IgD-negative memory B cell (primary cell): Measurements from ENCODE around the gene MEGF6. TPM values are rescaled to one million over a fixed set of nuclear protein-coding genes. Genes with fewer than 3 reads are reported as not detected.

ENCODE experiments used
- H3K27ac Mint-ChIP-seq, 3 donors: one replicate each; pipeline ENCODE4 v1.8.0; 2020 to 2022; ENCODE audit warnings: mild to moderate bottlenecking in 3 of 3, mixed read lengths in 3 of 3, moderate library complexity in 1 of 3
- H3K27me3 Mint-ChIP-seq: one replicate; pipeline ENCODE4 v1.8.0; 2021; ENCODE audit warnings: mixed read lengths
- H3K36me3 Mint-ChIP-seq: one replicate; pipeline ENCODE4 v1.8.0; 2020; ENCODE audit warnings: mild to moderate bottlenecking, mixed read lengths
- H3K4me1 Mint-ChIP-seq, 3 donors: one replicate each; pipeline ENCODE4 v1.8.0; 2020 to 2022; ENCODE audit warnings: mixed read lengths in 3 of 3, mild to moderate bottlenecking in 1 of 3
- H3K4me3 Mint-ChIP-seq, 4 donors: one replicate each; pipeline ENCODE4 v1.8.0; 2020 to 2022; ENCODE audit warnings: mild to moderate bottlenecking in 4 of 4, mixed read lengths in 4 of 4, moderate library complexity in 3 of 4
- H3K9me3 Mint-ChIP-seq, 3 donors: one replicate each; pipeline ENCODE4 v1.8.0; 2020 to 2021; ENCODE audit warnings: mixed read lengths in 3 of 3, mild to moderate bottlenecking in 1 of 3
- polyA plus RNA-seq: library from polyadenylated mRNA; unstranded; fragments of 300-500 nt; fragmentation: Illumina TruSeq; gene quantifications from one replicate; pipeline ENCODE4 v1.2.3, GENCODE V29; 2021

MEGF6 gene
- polyA plus RNA-seq, 1 donor from 2014 or later, result 2.3 TPM

GRCh38 chr1:3614755-3615742 lies 3.7 kb upstream of the MEGF6 start:
- H3K9me3 Mint-ChIP-seq, result no peaks in the 10 kb centered on the region
- peaks cover 34% of the 10 kb centered on the region for H3K27me3 Mint-ChIP-seq
- no peaks in the 10 kb centered on the region for H3K36me3 Mint-ChIP-seq
- H3K27ac Mint-ChIP-seq, result no peak overlapping the region
- peaks cover 4 to 8% (median 4%) of the 10 kb centered on the region in 3 donors for H3K4me1 Mint-ChIP-seq
- peak overlapping the region in 1 of 4 donors; percentile 56 for H3K4me3 Mint-ChIP-seq

GRCh38 chr1:3612123-3612522 lies 815 bp upstream of the MEGF6 start:
- Mint-ChIP-seq H3K27me3 (peaks cover 49% of the 10 kb centered on the region), H3K27ac (no peak overlapping the region), H3K36me3 (no peaks in the 10 kb centered on the region), H3K4me3 (peak overlapping the region in 3 of 4 donors; percentile 73 to 86 (median 84)), H3K4me1 (peaks cover 4% of the 10 kb centered on the region in 3 donors), H3K9me3 (no peaks in the 10 kb centered on the region)

- no peaks in the 10 kb centered on the region for H3K9me3 Mint-ChIP-seq
- no peaks in the 10 kb centered on the region for H3K36me3 Mint-ChIP-seq
- H3K4me1 Mint-ChIP-seq, result peaks cover 4% of the 10 kb centered on the region in 3 donors
- peaks cover 43% of the 10 kb centered on the region for H3K27me3 Mint-ChIP-seq
- H3K4me3 Mint-ChIP-seq, result peak overlapping the region; percentile 38 to 87 (median 64)
- H3K27ac Mint-ChIP-seq, result no peak overlapping the region
These were observed 660 bp downstream of the MEGF6 start for GRCh38 chr1:3610527-3611169.

GRCh38 chr1:3609769-3610526 lies 1.4 kb downstream of the MEGF6 start:
- Mint-ChIP-seq H3K9me3 (no peaks in the 10 kb centered on the region), H3K27ac (no peak overlapping the region), H3K27me3 (peaks cover 39% of the 10 kb centered on the region), H3K4me1 (peaks cover 4% of the 10 kb centered on the region in 3 donors), H3K4me3 (peak overlapping the region in 1 of 4 donors; percentile 38), H3K36me3 (no peaks in the 10 kb centered on the region)

- Mint-ChIP-seq H3K4me3 (peak overlapping the region in 1 of 4 donors; percentile 65), H3K36me3 (no peaks in the 10 kb centered on the region), H3K27me3 (peaks cover 33% of the 10 kb centered on the region), H3K27ac (no peak overlapping the region), H3K4me1 (peaks cover 4% of the 10 kb centered on the region in 3 donors), H3K9me3 (no peaks in the 10 kb centered on the region)
These were observed 2.1 kb downstream of the MEGF6 start for GRCh38 chr1:3609016-3609768.

GRCh38 chr1:3608154-3608553 lies 3.2 kb downstream of the MEGF6 start:
- Mint-ChIP-seq H3K4me3 (no peak overlapping the region), H3K27ac (peak overlapping the region in 1 of 3 donors; percentile 33), H3K27me3 (peaks cover 31% of the 10 kb centered on the region), H3K9me3 (no peaks in the 10 kb centered on the region), H3K36me3 (no peaks in the 10 kb centered on the region), H3K4me1 (peaks cover 4% of the 10 kb centered on the region in 3 donors)

GRCh38 chr1:3607703-3608065 lies 3.6 kb downstream of the MEGF6 start:
- peaks cover 4% of the 10 kb centered on the region in 3 donors for H3K4me1 Mint-ChIP-seq
- H3K27me3 Mint-ChIP-seq, result peaks cover 28% of the 10 kb centered on the region
- H3K27ac Mint-ChIP-seq, result no peak overlapping the region
- H3K4me3 Mint-ChIP-seq, result no peak overlapping the region
- H3K36me3 Mint-ChIP-seq, result no peaks in the 10 kb centered on the region
- H3K9me3 Mint-ChIP-seq, result no peaks in the 10 kb centered on the region

GRCh38 chr1:3606779-3607702 lies 4.3 kb downstream of the MEGF6 start:
- no peaks in the 10 kb centered on the region for H3K36me3 Mint-ChIP-seq
- peaks cover 25% of the 10 kb centered on the region for H3K27me3 Mint-ChIP-seq
- no peak overlapping the region for H3K27ac Mint-ChIP-seq
- H3K4me1 Mint-ChIP-seq, result peaks cover 4% of the 10 kb centered on the region in 3 donors
- H3K9me3 Mint-ChIP-seq, result no peaks in the 10 kb centered on the region
- no peak overlapping the region for H3K4me3 Mint-ChIP-seq

- no peak overlapping the region for H3K4me3 Mint-ChIP-seq
- peaks cover 16% of the 10 kb centered on the region for H3K27me3 Mint-ChIP-seq
- no peak overlapping the region for H3K27ac Mint-ChIP-seq
- no peaks in the 10 kb centered on the region for H3K9me3 Mint-ChIP-seq
- no peaks in the 10 kb centered on the region for H3K36me3 Mint-ChIP-seq
- H3K4me1 Mint-ChIP-seq, result no peaks in the 10 kb centered on the region
These were observed 6.1 kb downstream of the MEGF6 start for GRCh38 chr1:3604997-3605823.

GRCh38 chr1:3604468-3604974 lies 6.8 kb downstream of the MEGF6 start:
- H3K4me3 Mint-ChIP-seq, result no peak overlapping the region
- H3K27me3 Mint-ChIP-seq, result peaks cover 13% of the 10 kb centered on the region
- H3K4me1 Mint-ChIP-seq, result no peaks in the 10 kb centered on the region
- H3K27ac Mint-ChIP-seq, result no peak overlapping the region
- no peaks in the 10 kb centered on the region for H3K36me3 Mint-ChIP-seq
- no peaks in the 10 kb centered on the region for H3K9me3 Mint-ChIP-seq

GRCh38 chr1:3603571-3604467 lies 7.5 kb downstream of the MEGF6 start:
- H3K27me3 Mint-ChIP-seq, result peaks cover 8% of the 10 kb centered on the region
- no peaks in the 10 kb centered on the region for H3K36me3 Mint-ChIP-seq
- no peak overlapping the region for H3K4me3 Mint-ChIP-seq
- no peaks in the 10 kb centered on the region for H3K9me3 Mint-ChIP-seq
- no peaks in the 10 kb centered on the region for H3K4me1 Mint-ChIP-seq
- H3K27ac Mint-ChIP-seq, result no peak overlapping the region

GRCh38 chr1:3603156-3603555 lies 8.2 kb downstream of the MEGF6 start:
- H3K36me3 Mint-ChIP-seq, result no peaks in the 10 kb centered on the region
- peaks cover 5% of the 10 kb centered on the region for H3K27me3 Mint-ChIP-seq
- H3K9me3 Mint-ChIP-seq, result no peaks in the 10 kb centered on the region
- H3K27ac Mint-ChIP-seq, result no peak overlapping the region
- H3K4me1 Mint-ChIP-seq, result peaks cover 0 to 3% (median 2%) of the 10 kb centered on the region in 3 donors
- no peak overlapping the region for H3K4me3 Mint-ChIP-seq
